ENCODE measurements around the gene OR13D1.

- TF ChIP-seq SUZ12 (IDR thresholded peaks at IDR 0.05; ENCODE audit: extremely low read depth, insufficient read depth, insufficient read length) (no peak), YY1 (IDR thresholded peaks at IDR 0.05; ENCODE audit: insufficient read depth, insufficient read length) (no peak)
These were observed at the start of gene OR13D1 for GRCh38 chr9:104694218-104694617.

Data from NT2/D1 (cell line).